ENCODE data around the gene CACNA2D2. TPM values are rescaled to one million over a fixed set of nuclear protein-coding genes. Genes with fewer than 3 reads are reported as not detected.
A peak's percentile ranks its signal among the peaks of the same experiment; 100 is the strongest.

Gene CACNA2D2
- total and polyA plus RNA-seq, 2 donors (not counting 1 experiment from before 2014, with no cell fraction given): 0.06 TPM; not detected in 1

GRCh38 chr3:50359760-50360110 lies 143.7 kb downstream of the CACNA2D2 start:
- no peak for TF ChIP-seq EZH2 (IDR thresholded peaks at IDR 0.05; ENCODE audit: low read length, missing control alignments)
- TF ChIP-seq CTCF (conservative IDR thresholded peaks at IDR 0.05 in 1 of 2, IDR thresholded peaks at IDR 0.05 in 1 of 2; ENCODE audit: low read depth in 1 of 2, low read length in 2 of 2): no peak
- Histone ChIP-seq H3K27ac (ENCODE audit: insufficient read depth, low read length) (no peak overlapping the region), H3K27me3 (ENCODE audit: control insufficient read depth, insufficient read depth, low read length) (no peaks in the 10 kb centered on the region), H3K36me3 (ENCODE audit: control insufficient read depth, insufficient read depth, low read length) (peaks cover 12% of the 10 kb centered on the region), H3K4me3 (replicated peaks in 1 of 4; ENCODE audit: control extremely low read depth in 1 of 4, insufficient read depth in 1 of 4, low read depth in 3 of 4, low read length in 4 of 4) (peak overlapping the region in 3 of 4 experiments; percentile 72 to 84 (median 73)), H4K20me1 (ENCODE audit: control insufficient read depth, extremely low read depth, insufficient read depth, low read length) (no peaks in the 10 kb centered on the region), H3K79me2 (ENCODE audit: control insufficient read depth, insufficient read depth, low read length) (peaks cover 44% of the 10 kb centered on the region), H2AFZ (ENCODE audit: low read length) (peak overlapping the region; percentile 82), H3K9ac (ENCODE audit: insufficient read depth, low read length) (no peak overlapping the region), H3K4me1 (ENCODE audit: control insufficient read depth, extremely low read depth, insufficient read depth, low read length) (peaks cover 12% of the 10 kb centered on the region), H3K4me2 (ENCODE audit: extremely low read depth, insufficient read depth, low read length) (peak overlapping the region; percentile 46), H3K9me3 (ENCODE audit: control insufficient read depth, insufficient read depth, low read depth, low read length) (no peaks in the 10 kb centered on the region)
- DNase-seq (ENCODE audit: low read depth in 2 of 2): no peak

- peaks cover 17% of the 10 kb centered on the region for H3K36me3 ChIP-seq (ENCODE audit: control insufficient read depth, insufficient read depth, low read length)
- peak; percentile 99 for DNase-seq (ENCODE audit: low read depth in 2 of 2)
- H3K27ac ChIP-seq (ENCODE audit: insufficient read depth, low read length): peak within 1 kb of the TSS; percentile 76
- peak within 1 kb of the TSS; percentile 72 to 84 (median 73) for H3K4me3 ChIP-seq (replicated peaks in 1 of 4; ENCODE audit: control extremely low read depth in 1 of 4, insufficient read depth in 1 of 4, low read depth in 3 of 4, low read length in 4 of 4)
- H3K27me3 ChIP-seq (ENCODE audit: control insufficient read depth, insufficient read depth, low read length): no peaks in the 10 kb centered on the region
- H3K4me1 ChIP-seq (ENCODE audit: control insufficient read depth, extremely low read depth, insufficient read depth, low read length): peaks cover 8% of the 10 kb centered on the region
- H4K20me1 ChIP-seq (ENCODE audit: control insufficient read depth, extremely low read depth, insufficient read depth, low read length): no peaks in the 10 kb centered on the region
- H3K79me2 ChIP-seq (ENCODE audit: control insufficient read depth, insufficient read depth, low read length): peaks cover 44% of the 10 kb centered on the region
- TF ChIP-seq EZH2 (IDR thresholded peaks at IDR 0.05; ENCODE audit: low read length, missing control alignments) (no peak), CTCF (conservative IDR thresholded peaks at IDR 0.05 in 1 of 2, IDR thresholded peaks at IDR 0.05 in 1 of 2; ENCODE audit: low read depth in 1 of 2, low read length in 2 of 2) (no peak)
- H3K9ac ChIP-seq (ENCODE audit: insufficient read depth, low read length): peak within 1 kb of the TSS; percentile 91
- peak within 1 kb of the TSS; percentile 99 for H3K4me2 ChIP-seq (ENCODE audit: extremely low read depth, insufficient read depth, low read length)
- H2AFZ ChIP-seq (ENCODE audit: low read length): peak within 1 kb of the TSS; percentile 92
- no peaks in the 10 kb centered on the region for H3K9me3 ChIP-seq (ENCODE audit: control insufficient read depth, insufficient read depth, low read depth, low read length)
Observed at GRCh38 chr3:50358911-50359759, 144.3 kb downstream of the CACNA2D2 start, which contains the start of gene TMEM115. Gene TMEM115, minus strand, starts transcription at chr3:50359521. Its CDS starts 458 bp downstream, at chr3:50359063.

- no peaks in the 10 kb centered on the region for H3K27me3 ChIP-seq (ENCODE audit: control insufficient read depth, insufficient read depth, low read length)
- H4K20me1 ChIP-seq (ENCODE audit: control insufficient read depth, extremely low read depth, insufficient read depth, low read length): no peaks in the 10 kb centered on the region
- H3K9ac ChIP-seq (ENCODE audit: insufficient read depth, low read length): peak overlapping the region; percentile 91
- peak overlapping the region; percentile 99 for H3K4me2 ChIP-seq (ENCODE audit: extremely low read depth, insufficient read depth, low read length)
- H3K4me1 ChIP-seq (ENCODE audit: control insufficient read depth, extremely low read depth, insufficient read depth, low read length): peaks cover 8% of the 10 kb centered on the region
- no peak for DNase-seq (ENCODE audit: low read depth in 2 of 2)
- no peak overlapping the region for H2AFZ ChIP-seq (ENCODE audit: low read length)
- peak overlapping the region; percentile 76 for H3K27ac ChIP-seq (ENCODE audit: insufficient read depth, low read length)
- peaks cover 20% of the 10 kb centered on the region for H3K36me3 ChIP-seq (ENCODE audit: control insufficient read depth, insufficient read depth, low read length)
- TF ChIP-seq CTCF (conservative IDR thresholded peaks at IDR 0.05 in 1 of 2, IDR thresholded peaks at IDR 0.05 in 1 of 2; ENCODE audit: low read depth in 1 of 2, low read length in 2 of 2): no peak
- TF ChIP-seq EZH2 (IDR thresholded peaks at IDR 0.05; ENCODE audit: low read length, missing control alignments): no peak
- peaks cover 46% of the 10 kb centered on the region for H3K79me2 ChIP-seq (ENCODE audit: control insufficient read depth, insufficient read depth, low read length)
- peak overlapping the region; percentile 72 to 84 (median 73) for H3K4me3 ChIP-seq (replicated peaks in 1 of 4; ENCODE audit: control extremely low read depth in 1 of 4, insufficient read depth in 1 of 4, low read depth in 3 of 4, low read length in 4 of 4)
- H3K9me3 ChIP-seq (ENCODE audit: control insufficient read depth, insufficient read depth, low read depth, low read length): no peaks in the 10 kb centered on the region
Observed at GRCh38 chr3:50358355-50358910, 145.0 kb downstream of the CACNA2D2 start.

Data from fibroblast of lung (primary cell).